ENCODE data around the gene PIGZ.

The PIGZ gene

DNA sequence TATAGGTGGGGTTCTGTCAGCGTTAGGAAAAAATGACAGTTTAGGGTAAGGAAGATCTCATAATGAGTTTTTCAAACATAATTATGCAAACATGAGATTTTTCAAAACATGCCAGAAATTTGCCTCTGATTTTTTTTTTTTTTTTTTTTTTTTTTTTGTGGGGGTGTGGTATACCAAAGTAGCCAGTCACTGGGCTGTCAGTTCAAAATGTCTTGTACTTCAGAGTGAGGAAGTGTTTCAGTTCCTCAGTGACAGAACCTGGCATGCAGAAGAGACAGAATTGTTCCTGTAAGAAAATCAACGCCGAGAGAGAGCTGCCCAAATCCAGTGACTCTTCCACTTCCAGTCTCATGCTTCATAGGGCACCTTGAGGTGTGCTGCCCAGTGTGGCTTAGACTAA, 36.0 kb downstream of the PIGZ start:
- Histone ChIP-seq H3K4me1 (ENCODE audit: insufficient read depth, poor library complexity, severe bottlenecking) (no peaks in the 10 kb centered on the region), H3K27ac (ENCODE audit: poor library complexity, severe bottlenecking) (no peak overlapping the region), H3K9me3 (ENCODE audit: severe bottlenecking) (no peaks in the 10 kb centered on the region), H3K27me3 (ENCODE audit: insufficient read depth, poor library complexity, severe bottlenecking) (no peaks in the 10 kb centered on the region), H3K36me3 (ENCODE audit: low read depth) (peaks cover 83% of the 10 kb centered on the region), H3K4me3 (ENCODE audit: severe bottlenecking) (no peak overlapping the region)
- no peak for TF ChIP-seq CTCF (IDR thresholded peaks at IDR 0.05; ENCODE audit: poor library complexity, severe bottlenecking)
- DNase-seq (ENCODE audit: low spot score) (no peak), ATAC-seq (ENCODE audit: low read depth) (no peak)

- Histone ChIP-seq H3K36me3 (ENCODE audit: low read depth) (peaks cover 77% of the 10 kb centered on the region), H3K27me3 (ENCODE audit: insufficient read depth, poor library complexity, severe bottlenecking) (no peaks in the 10 kb centered on the region), H3K4me3 (ENCODE audit: severe bottlenecking) (no peak overlapping the region), H3K9me3 (ENCODE audit: severe bottlenecking) (no peaks in the 10 kb centered on the region), H3K4me1 (ENCODE audit: insufficient read depth, poor library complexity, severe bottlenecking) (no peaks in the 10 kb centered on the region), H3K27ac (ENCODE audit: poor library complexity, severe bottlenecking) (no peak overlapping the region)
- DNase-seq (ENCODE audit: low spot score) = no peak
- TF ChIP-seq CTCF (IDR thresholded peaks at IDR 0.05; ENCODE audit: poor library complexity, severe bottlenecking) = no peak
- no peak for ATAC-seq (ENCODE audit: low read depth)
Measured at GRCh38 chr3:196931828-196932587, 36.6 kb downstream of the PIGZ start.

GRCh38 chr3:196931157-196931556, 37.5 kb downstream of the PIGZ start:
- Histone ChIP-seq H3K27me3 (ENCODE audit: insufficient read depth, poor library complexity, severe bottlenecking) (no peaks in the 10 kb centered on the region), H3K27ac (ENCODE audit: poor library complexity, severe bottlenecking) (no peak overlapping the region), H3K9me3 (ENCODE audit: severe bottlenecking) (no peaks in the 10 kb centered on the region), H3K4me1 (ENCODE audit: insufficient read depth, poor library complexity, severe bottlenecking) (no peaks in the 10 kb centered on the region), H3K36me3 (ENCODE audit: low read depth) (peaks cover 68% of the 10 kb centered on the region), H3K4me3 (ENCODE audit: severe bottlenecking) (no peak overlapping the region)
- DNase-seq (ENCODE audit: low spot score) (no peak), ATAC-seq (ENCODE audit: low read depth) (no peak)
- TF ChIP-seq CTCF (IDR thresholded peaks at IDR 0.05; ENCODE audit: poor library complexity, severe bottlenecking) = no peak

GRCh38 chr3:196927571-196928453, 40.8 kb downstream of the PIGZ start:
- no peaks in the 10 kb centered on the region for H3K27me3 ChIP-seq (ENCODE audit: insufficient read depth, poor library complexity, severe bottlenecking)
- no peak for TF ChIP-seq CTCF (IDR thresholded peaks at IDR 0.05; ENCODE audit: poor library complexity, severe bottlenecking)
- no peak for DNase-seq (ENCODE audit: low spot score)
- no peak for ATAC-seq (ENCODE audit: low read depth)
- peaks cover 58% of the 10 kb centered on the region for H3K36me3 ChIP-seq (ENCODE audit: low read depth)
- no peaks in the 10 kb centered on the region for H3K9me3 ChIP-seq (ENCODE audit: severe bottlenecking)
- H3K27ac ChIP-seq (ENCODE audit: poor library complexity, severe bottlenecking) = no peak overlapping the region
- H3K4me1 ChIP-seq (ENCODE audit: insufficient read depth, poor library complexity, severe bottlenecking) = no peaks in the 10 kb centered on the region
- no peak overlapping the region for H3K4me3 ChIP-seq (ENCODE audit: severe bottlenecking)
